Measurements from ENCODE around the gene RNASE8. TPM values are rescaled to one million over a fixed set of nuclear protein-coding genes. Genes with fewer than 3 reads are reported as not detected.

RNASE8 gene
- total RNA-seq, 1 donor from 2014 or later = not detected

DNA sequence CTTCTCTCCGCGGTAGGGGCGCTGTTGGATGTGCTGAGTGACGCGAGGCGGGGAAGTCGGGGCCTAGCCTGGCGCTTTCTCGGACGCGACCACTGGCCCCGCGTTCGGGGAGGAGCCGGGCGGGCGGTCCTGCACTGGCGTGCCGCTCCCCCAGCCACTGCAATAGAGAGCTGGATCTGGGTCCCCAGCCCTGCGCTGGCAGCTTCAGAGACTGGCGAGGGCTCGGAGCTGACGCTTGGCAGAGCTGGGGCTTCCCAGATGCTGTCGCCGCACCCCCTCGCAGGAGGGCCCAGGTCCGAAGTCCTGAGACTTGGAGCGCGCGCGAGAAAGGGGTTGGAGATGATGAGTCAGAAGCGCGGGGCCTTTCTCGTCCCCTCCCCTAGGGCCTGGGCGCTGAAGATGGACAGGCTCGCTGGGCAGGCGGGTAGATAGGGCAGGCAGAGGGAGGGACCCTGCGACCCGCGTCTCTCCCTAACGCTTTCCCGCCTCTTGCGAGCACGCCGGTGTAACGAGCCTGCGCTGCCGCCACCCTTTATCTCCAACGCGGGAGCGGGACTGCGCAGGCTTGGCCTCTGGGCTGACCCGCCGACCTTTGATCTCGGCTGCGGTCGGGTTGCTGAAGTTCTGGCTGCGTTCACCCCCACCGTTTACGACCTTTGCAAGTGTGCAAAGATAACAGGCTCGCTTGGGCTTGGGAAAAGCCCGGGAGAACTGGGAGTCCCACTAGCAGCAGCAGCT is 46.3 kb downstream of the RNASE8 start:
- Histone ChIP-seq H3K79me2 (ENCODE audit: insufficient read depth, low read length) (no peaks in the 10 kb centered on the region), H2AFZ (ENCODE audit: low read depth, low read length) (peak overlapping the region; percentile 97), H3K4me3 (ENCODE audit: insufficient read depth, low read depth, low read length) (peak overlapping the region; percentile 71), H3K36me3 (ENCODE audit: insufficient read depth, low read length) (no peaks in the 10 kb centered on the region), H3K9me3 (ENCODE audit: insufficient read depth, low read depth, low read length) (no peaks in the 10 kb centered on the region), H3K27ac (ENCODE audit: low read depth, low read length) (peak overlapping the region; percentile 99), H3K9ac (ENCODE audit: low read length) (peak overlapping the region; percentile 97), H3K4me2 (ENCODE audit: low read length) (peak overlapping the region; percentile 94), H4K20me1 (ENCODE audit: insufficient read depth, low read length) (no peaks in the 10 kb centered on the region), H3K4me1 (ENCODE audit: insufficient read depth, low read length) (peaks cover 31% of the 10 kb centered on the region), H3K27me3 (ENCODE audit: insufficient read depth, low read length) (peaks cover 7% of the 10 kb centered on the region)
- peak overlapping the region; percentile 89 for H3K27ac Mint-ChIP-seq (ENCODE audit: unreplicated experiment)
- DNase-seq (ENCODE audit: low read depth) = peak; percentile 92
- TF ChIP-seq, protein P1, sequence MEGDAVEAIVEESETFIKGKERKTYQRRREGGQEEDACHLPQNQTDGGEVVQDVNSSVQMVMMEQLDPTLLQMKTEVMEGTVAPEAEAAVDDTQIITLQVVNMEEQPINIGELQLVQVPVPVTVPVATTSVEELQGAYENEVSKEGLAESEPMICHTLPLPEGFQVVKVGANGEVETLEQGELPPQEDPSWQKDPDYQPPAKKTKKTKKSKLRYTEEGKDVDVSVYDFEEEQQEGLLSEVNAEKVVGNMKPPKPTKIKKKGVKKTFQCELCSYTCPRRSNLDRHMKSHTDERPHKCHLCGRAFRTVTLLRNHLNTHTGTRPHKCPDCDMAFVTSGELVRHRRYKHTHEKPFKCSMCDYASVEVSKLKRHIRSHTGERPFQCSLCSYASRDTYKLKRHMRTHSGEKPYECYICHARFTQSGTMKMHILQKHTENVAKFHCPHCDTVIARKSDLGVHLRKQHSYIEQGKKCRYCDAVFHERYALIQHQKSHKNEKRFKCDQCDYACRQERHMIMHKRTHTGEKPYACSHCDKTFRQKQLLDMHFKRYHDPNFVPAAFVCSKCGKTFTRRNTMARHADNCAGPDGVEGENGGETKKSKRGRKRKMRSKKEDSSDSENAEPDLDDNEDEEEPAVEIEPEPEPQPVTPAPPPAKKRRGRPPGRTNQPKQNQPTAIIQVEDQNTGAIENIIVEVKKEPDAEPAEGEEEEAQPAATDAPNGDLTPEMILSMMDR (IDR thresholded peaks at IDR 0.05; ENCODE audit: insufficient read depth, low read depth, low read length) = peak; percentile 62
- no peak for TF ChIP-seq EZH2 (IDR thresholded peaks at IDR 0.05; ENCODE audit: insufficient read depth, low read length)
- no peaks in the 10 kb centered on the region for H3K27me3 Mint-ChIP-seq (ENCODE audit: low read depth, unreplicated experiment)
- H3K9me3 Mint-ChIP-seq (ENCODE audit: unreplicated experiment) = no peaks in the 10 kb centered on the region
- H3K36me3 Mint-ChIP-seq (ENCODE audit: low read depth, unreplicated experiment) = no peaks in the 10 kb centered on the region
- peak overlapping the region; percentile 97 for H3K4me3 Mint-ChIP-seq (ENCODE audit: unreplicated experiment)
- FAIRE-seq = no peak
- peaks cover 59% of the 10 kb centered on the region for H3K4me1 Mint-ChIP-seq (ENCODE audit: low read depth, unreplicated experiment)

DNA sequence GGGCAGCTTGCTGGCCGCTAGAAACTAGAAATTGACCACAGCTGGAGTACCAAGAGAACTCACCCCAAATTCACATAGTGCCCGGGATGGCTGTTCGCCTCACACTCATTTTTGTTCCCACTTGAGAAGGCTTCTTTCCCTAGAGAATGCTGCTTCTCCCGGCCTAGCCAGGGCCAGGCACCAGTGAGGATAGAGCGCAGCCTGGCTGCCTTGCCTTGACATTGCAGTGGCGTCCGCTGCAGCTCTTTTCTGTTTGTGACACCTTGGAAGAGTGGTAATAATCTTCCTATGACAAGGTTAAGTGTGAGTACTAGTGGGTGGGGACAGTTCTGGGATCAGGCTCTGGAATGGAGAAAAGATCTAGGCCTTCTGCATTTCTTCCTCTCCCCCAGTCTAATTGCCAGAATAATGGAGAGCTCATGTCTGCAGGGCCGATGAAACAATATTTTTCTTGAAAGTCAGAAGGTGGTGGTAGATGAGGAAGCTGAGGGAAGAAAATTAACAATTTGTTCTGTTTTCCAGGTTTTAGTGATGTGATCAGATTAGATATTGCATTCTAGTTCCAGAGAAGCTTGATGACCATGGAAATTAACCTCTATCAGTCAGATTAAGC is 46.9 kb downstream of the RNASE8 start:
- no peaks in the 10 kb centered on the region for H3K9me3 Mint-ChIP-seq (ENCODE audit: unreplicated experiment)
- H3K27me3 ChIP-seq (ENCODE audit: insufficient read depth, low read length) = peaks cover under 1% of the 10 kb centered on the region
- H3K4me1 ChIP-seq (ENCODE audit: insufficient read depth, low read length) = peaks cover 25% of the 10 kb centered on the region
- H3K9ac ChIP-seq (ENCODE audit: low read length) = peak overlapping the region; percentile 97
- peak overlapping the region; percentile 97 for H2AFZ ChIP-seq (ENCODE audit: low read depth, low read length)
- FAIRE-seq (no peak), DNase-seq (ENCODE audit: low read depth) (peak; percentile 63)
- H3K27me3 Mint-ChIP-seq (ENCODE audit: low read depth, unreplicated experiment) = no peaks in the 10 kb centered on the region
- peaks cover 55% of the 10 kb centered on the region for H3K4me1 Mint-ChIP-seq (ENCODE audit: low read depth, unreplicated experiment)
- peak overlapping the region; percentile 97 for H3K4me3 Mint-ChIP-seq (ENCODE audit: unreplicated experiment)
- H3K36me3 ChIP-seq (ENCODE audit: insufficient read depth, low read length) = no peaks in the 10 kb centered on the region
- H3K4me3 ChIP-seq (ENCODE audit: insufficient read depth, low read depth, low read length) = peak overlapping the region; percentile 71
- no peaks in the 10 kb centered on the region for H3K36me3 Mint-ChIP-seq (ENCODE audit: low read depth, unreplicated experiment)
- no peaks in the 10 kb centered on the region for H3K79me2 ChIP-seq (ENCODE audit: insufficient read depth, low read length)
- peak overlapping the region; percentile 94 for H3K4me2 ChIP-seq (ENCODE audit: low read length)
- no peaks in the 10 kb centered on the region for H4K20me1 ChIP-seq (ENCODE audit: insufficient read depth, low read length)
- peak overlapping the region; percentile 89 for H3K27ac Mint-ChIP-seq (ENCODE audit: unreplicated experiment)
- peak overlapping the region; percentile 99 for H3K27ac ChIP-seq (ENCODE audit: low read depth, low read length)
- no peak for TF ChIP-seq EZH2 (IDR thresholded peaks at IDR 0.05; ENCODE audit: insufficient read depth, low read length)
- TF ChIP-seq, protein P1 (IDR thresholded peaks at IDR 0.05; ENCODE audit: insufficient read depth, low read depth, low read length) = peak; percentile 97
- H3K9me3 ChIP-seq (ENCODE audit: insufficient read depth, low read depth, low read length) = no peaks in the 10 kb centered on the region

GRCh38 chr14:21105095-21105494 is 47.5 kb downstream of the RNASE8 start:
- Mint-ChIP-seq H3K4me1 (ENCODE audit: low read depth, unreplicated experiment) (peaks cover 50% of the 10 kb centered on the region), H3K27ac (ENCODE audit: unreplicated experiment) (no peak overlapping the region)
- H3K9ac ChIP-seq (ENCODE audit: low read length) = no peak overlapping the region

More at GRCh38 chr14:21105095-21105494, 47.5 kb downstream of the RNASE8 start:
- Mint-ChIP-seq H3K27me3 (ENCODE audit: low read depth, unreplicated experiment) (no peaks in the 10 kb centered on the region), H3K4me3 (ENCODE audit: unreplicated experiment) (no peak overlapping the region), H3K36me3 (ENCODE audit: low read depth, unreplicated experiment) (no peaks in the 10 kb centered on the region), H3K9me3 (ENCODE audit: unreplicated experiment) (no peaks in the 10 kb centered on the region)
- peaks cover 25% of the 10 kb centered on the region for H3K4me1 ChIP-seq (ENCODE audit: insufficient read depth, low read length)
- no peak for DNase-seq (ENCODE audit: low read depth)
- H3K36me3 ChIP-seq (ENCODE audit: insufficient read depth, low read length) = no peaks in the 10 kb centered on the region
- no peaks in the 10 kb centered on the region for H4K20me1 ChIP-seq (ENCODE audit: insufficient read depth, low read length)
- FAIRE-seq = no peak
- no peaks in the 10 kb centered on the region for H3K27me3 ChIP-seq (ENCODE audit: insufficient read depth, low read length)
- TF ChIP-seq, protein P1 (IDR thresholded peaks at IDR 0.05; ENCODE audit: insufficient read depth, low read depth, low read length) = no peak
- no peak for TF ChIP-seq EZH2 (IDR thresholded peaks at IDR 0.05; ENCODE audit: insufficient read depth, low read length)
- no peak overlapping the region for H3K4me3 ChIP-seq (ENCODE audit: insufficient read depth, low read depth, low read length)
- H3K27ac ChIP-seq (ENCODE audit: low read depth, low read length) = no peak overlapping the region
- H3K9me3 ChIP-seq (ENCODE audit: insufficient read depth, low read depth, low read length) = no peaks in the 10 kb centered on the region
- no peak overlapping the region for H2AFZ ChIP-seq (ENCODE audit: low read depth, low read length)
- H3K79me2 ChIP-seq (ENCODE audit: insufficient read depth, low read length) = no peaks in the 10 kb centered on the region
- H3K4me2 ChIP-seq (ENCODE audit: low read length) = no peak overlapping the region

Data from astrocyte (in vitro differentiated cells and primary cell).